ENCODE measurements around the gene GUCY2D.
"Not testable (repeated sequence)": the region's sequence is repeated elsewhere in the genome, so short reads cannot be mapped to it uniquely, and the experiment has no call there.

Gene GUCY2D

DNA sequence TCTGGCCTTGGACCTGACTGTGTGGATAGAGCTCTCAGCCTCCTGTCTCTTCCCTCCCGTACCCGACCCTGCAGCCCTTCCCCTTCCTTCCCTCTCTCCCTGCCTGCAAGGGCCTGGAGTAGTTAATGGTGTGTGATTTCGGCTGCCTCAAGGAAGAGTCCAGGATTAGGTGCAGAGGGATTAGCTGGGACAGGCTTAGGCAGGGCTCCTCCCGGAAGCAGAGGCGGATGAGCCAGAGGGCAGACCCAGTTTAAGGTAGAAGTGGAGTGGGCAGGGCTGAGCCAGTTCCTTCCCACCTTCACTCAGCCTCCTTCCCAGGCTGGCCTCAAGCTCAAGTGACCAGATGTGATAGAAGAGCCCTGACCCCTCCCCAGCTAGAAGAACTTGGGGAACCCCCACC, 16.8 kb downstream of the GUCY2D start:
- DNase-seq, result no peak

DNA sequence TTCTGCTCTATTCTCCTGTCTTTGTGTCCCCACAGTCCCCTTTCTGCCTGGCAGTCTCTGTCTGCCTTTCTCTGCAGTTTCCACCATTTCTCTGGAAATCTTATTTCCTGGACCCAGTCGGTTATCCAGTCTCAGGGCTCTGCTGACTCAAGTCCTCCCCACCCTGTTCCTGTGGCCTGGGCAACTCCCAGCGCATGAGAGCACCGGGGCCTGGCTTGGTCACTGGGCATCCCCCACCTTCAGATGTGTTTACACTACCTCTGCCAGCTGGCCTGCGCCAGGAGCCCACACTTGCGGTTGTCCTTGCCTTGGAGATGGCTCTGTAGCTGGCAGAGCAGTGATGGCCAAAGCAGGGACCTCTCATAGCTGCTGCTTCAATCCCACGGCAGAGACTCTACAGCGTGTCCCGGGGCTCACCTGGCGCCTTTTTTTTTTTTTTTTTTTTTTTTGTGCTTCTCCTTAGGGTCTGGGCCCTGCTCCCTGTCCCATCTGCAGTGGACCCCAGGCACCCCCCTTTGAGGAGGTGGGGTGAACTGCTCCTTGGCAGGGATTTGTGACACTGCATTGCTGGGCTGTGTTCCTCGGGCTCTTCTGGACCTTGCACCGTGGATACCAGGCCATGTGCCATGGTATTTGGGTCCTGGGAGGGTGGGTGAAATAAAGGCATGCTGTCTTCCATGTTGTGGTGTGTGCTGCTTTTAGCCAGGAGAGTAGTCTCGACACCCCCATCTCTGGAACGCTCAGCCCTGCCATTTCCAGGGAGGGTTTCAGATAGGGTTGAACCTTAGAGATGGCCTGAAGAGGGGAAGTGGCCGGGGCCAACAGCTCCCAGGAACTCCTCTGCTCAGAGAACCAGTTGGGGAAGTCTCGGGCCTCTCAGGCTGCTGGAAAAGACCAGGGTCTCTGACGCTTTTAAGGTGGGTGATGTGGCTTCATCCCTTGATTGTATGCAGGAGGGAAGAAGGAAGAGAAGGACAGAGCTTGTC, 17.5 kb downstream of the GUCY2D start:
- no peak for DNase-seq

GRCh38 chr17:8020776-8021564, 18.6 kb downstream of the GUCY2D start:
- no peak for DNase-seq

DNA sequence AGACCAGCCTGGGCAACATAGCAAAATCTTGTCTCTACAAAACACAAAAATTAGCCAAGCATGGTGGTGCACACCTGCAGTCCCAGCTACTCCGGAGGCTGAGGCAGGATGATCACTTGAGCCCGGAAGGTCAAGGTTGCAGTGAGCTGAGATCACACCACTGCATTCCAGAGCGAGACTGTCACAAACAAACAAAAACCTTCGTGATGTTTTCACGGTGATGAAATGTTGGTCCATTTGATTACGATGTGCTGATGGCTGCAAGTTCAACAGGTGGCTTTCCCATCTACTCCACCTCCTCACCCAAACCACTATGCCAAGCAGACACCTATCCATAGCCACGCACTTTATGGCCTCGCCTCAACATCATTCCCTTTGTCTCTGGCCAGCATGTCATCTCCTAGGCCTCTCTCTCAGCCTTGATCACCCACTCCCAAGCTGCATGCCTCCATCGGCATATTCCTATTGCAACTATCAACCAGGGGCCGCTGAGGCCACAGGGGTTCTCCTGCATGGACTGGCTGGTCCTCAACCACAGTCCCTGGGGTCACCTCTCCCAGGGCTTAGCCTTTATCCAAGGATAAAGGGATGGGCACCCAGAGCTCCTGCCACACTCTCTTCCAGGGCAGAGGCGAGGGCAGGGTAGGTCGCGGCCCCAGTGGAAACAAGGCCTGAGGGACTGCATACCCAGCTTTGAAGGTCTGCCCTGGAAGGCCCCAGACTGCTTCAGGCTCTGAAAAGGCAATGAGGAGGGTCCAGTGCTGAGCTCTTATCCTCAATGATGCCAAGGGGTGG, 19.3 kb downstream of the GUCY2D start:
- DNase-seq, result no peak

DNA sequence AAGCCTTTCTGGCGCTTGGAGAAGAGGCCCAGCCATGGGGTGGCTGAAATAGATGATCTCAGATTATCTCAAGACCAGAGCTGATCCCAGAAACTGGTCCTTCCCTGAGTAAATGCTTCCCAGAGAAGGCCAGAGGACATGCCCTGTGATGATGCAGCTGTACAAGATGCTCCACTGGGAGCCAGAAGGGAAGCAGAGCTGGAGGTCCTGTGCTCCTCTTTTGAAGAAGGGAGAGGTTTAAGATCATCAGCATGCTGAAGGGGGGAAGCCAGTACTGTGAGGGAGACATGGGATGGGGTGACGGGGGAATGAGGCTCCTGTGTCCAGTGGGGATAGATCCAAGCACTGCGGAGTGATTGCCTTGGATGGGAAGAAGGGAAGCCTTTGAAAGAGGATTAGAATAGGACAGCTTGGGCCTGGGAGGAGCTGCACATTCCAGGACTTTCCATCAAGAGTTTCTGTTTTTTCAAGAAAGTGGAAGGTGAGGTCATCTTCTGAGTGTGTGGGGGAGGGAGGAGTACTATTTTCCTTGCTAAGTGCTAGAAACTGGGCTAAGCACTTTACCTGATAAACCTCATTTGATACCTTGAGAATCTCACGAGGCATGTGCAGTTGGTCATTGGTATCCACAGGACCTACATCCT, 20.1 kb downstream of the GUCY2D start:
- no peak for DNase-seq

- not testable (repeated sequence) for DNase-seq
These were observed 21.7 kb downstream of the GUCY2D start for GRCh38 chr17:8024161-8024560.

DNA sequence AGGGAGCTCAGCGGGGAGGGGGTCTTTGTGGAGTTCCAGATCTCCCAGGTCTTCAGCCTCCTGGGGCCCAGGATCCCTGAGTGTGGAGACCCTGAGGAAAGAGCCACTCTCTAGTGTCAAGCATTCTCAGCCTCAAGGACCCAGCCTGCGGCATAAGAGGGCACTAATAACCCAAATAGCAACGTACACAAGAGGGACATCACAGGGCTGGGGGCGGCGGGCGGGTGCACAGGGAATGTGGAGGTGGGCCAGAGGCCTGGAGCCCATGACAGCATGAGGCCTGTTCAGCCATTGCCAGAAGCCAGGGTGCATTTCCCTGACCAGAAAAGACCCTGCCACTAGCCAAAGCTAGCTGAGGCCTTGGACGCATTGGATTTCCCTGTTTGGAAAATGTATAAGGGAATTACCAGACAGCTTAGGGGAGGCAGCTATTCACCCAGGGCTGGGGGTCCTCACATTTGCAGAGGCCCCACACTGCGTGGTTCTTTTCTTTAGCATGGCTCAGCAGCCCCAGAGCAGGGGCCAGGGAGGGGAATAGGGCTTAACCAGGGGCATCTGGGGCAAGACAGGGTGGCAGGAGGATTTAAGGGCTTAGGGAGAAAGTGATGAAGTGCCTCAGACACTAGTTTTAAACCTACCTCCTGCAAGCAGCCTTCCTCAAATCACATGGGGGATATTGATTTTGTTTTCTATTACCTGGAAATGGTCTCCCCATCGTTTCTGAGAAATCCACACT, 22.9 kb downstream of the GUCY2D start:
- DNase-seq, result no peak

DNA sequence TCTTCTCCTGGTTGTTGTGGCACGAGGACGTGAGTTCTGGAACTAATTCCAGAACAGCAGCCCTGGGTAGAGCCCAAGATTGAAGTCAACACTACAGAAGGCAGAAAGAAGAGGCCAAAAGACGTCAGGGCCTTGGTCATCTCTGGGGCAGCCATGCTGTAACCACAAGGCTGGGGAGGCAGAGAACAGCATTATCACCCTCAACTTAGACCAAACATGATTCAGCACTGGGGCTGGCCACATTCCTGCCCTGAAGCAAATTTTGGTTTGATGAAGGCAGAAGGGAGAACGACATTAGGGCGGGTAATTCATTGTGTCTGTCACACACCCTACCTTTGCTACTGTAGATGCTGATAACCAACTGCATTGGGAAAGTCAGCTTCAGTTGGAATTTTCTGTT, 26.7 kb downstream of the GUCY2D start:
- no peak for DNase-seq

DNA sequence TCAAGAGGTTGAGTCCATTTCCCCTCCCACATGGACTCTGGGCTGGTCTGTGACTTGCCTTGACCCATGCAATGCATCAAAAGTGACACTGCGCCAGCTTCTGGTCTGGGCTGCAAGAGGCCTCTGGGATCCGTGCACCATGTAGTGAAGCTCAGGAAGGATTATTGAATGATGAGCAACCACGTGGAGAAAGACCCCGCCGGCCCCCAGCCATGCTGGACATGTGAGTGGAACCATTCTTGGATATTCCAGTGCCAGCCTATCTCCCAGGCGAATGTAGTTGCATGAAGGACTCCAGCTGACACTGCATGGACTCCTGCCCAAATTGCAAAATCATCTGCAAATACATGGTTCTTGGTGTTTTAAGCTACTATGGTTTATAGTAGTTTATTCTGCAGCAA, 28.8 kb downstream of the GUCY2D start:
- DNase-seq, result no peak

- DNase-seq, result no peak
These were observed 29.5 kb downstream of the GUCY2D start for GRCh38 chr17:8031950-8032349.

DNA sequence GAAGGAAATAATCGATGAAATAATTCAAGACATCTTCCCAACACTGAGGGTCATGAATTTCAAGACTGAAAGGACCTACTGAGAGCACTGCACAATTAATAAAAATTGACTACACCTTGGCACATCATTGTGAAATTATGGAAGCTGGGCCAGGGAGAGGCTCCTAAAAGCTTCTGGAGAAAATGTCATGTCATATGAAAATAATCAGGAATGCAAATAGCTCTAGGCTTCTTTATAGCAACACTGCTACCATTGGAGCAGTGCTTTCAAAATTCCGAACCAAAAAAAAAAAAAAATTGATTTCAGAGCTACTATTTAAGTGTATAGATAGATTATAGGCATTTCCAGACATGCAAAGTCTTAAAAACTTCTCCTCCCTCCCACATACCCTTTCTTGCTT, 30.0 kb downstream of the GUCY2D start:
- DNase-seq, result no peak

- no peak for DNase-seq
These were observed 36.7 kb downstream of the GUCY2D start, which contains the start of gene ALOX15B for GRCh38 chr17:8038954-8039610. TSS of gene ALOX15B (plus strand) at chr17:8039059. CDS start at chr17:8039156, 97 bp downstream.

DNA sequence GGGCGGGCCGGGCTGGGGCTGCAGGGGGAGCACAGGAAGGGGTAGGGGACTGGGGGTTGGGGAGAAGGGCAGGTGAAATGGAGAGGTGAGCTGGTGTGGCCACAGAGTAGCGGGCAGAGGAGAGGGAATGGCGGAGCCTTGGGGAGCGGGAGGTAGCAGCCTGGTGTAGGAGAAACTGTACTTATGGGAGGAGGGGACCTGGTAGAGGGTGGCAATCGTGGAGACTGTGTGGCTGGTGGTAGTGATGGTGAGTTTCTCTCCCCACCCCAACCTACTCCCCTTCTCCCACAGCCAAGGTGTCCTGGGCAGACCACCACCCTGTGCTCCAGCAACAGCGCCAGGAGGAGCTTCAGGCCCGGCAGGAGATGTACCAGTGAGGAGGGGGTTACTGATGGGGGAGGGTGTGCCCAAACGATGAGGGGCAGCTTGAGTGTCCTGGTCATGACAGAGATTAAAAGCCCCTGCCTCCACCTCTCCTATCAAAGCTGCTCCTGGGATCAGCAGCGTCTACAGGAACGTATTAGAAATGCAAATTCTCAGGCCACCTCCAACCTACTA, 37.3 kb downstream of the GUCY2D start:
- DNase-seq, result no peak

- peak; percentile 31 for DNase-seq
These were observed 39.0 kb downstream of the GUCY2D start for GRCh38 chr17:8041249-8041928.

DNA sequence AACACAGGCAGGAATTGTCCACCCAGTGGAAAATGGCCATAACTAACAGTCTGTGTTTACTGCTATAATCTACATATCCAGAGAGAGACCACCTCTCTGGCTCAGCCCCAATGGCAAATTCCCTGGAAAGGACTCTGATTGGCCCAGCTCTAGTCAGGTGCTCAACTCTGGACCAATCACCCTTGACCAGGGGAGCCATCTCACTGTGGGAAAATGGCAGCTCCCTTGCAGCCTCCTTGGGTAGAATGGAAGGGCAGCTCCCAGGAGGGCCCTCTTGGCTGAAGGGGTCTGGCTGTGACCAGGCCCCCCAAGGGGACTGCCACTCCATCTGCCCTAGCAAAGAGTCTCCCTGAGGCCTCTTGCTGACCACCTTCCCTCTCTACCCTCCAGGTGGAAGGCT, 39.6 kb downstream of the GUCY2D start:
- DNase-seq, result no peak

DNA sequence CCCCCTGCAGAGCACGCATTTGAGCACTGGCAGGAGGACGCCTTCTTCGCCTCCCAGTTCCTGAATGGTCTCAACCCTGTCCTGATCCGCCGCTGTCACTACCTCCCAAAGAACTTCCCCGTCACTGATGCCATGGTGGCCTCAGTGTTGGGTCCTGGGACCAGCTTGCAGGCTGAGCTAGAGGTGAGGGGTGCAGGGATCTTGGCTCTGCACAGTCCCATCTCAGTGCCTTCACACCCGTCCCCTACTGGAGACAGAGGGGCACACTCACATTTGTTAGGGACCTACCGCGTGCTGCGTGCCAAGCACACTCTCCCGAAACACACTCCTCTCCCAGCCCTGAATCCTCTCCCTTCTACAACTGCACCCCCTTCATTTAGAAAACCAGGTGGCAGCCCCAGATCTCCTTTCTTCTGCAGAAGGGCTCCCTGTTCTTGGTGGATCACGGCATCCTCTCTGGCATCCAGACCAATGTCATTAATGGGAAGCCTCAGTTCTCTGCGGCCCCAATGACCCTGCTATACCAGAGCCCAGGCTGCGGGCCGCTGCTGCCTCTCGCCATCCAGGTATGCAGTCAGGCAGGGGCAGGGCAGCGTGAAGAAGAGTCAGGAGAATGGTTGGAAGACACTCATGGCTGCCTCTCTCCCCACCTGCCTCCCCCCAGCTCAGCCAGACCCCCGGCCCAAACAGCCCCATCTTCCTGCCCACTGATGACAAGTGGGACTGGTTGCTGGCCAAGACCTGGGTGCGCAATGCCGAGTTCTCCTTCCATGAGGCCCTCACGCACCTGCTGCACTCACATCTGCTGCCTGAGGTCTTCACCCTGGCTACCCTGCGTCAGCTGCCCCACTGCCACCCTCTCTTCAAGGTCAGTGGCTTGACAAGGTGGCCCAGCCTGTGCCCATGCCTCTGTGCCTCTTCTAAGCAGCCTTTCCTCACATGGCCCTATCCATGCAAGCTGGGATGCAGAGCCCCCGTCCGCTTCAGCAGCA, 42.7 kb downstream of the GUCY2D start:
- DNase-seq, result no peak

DNA sequence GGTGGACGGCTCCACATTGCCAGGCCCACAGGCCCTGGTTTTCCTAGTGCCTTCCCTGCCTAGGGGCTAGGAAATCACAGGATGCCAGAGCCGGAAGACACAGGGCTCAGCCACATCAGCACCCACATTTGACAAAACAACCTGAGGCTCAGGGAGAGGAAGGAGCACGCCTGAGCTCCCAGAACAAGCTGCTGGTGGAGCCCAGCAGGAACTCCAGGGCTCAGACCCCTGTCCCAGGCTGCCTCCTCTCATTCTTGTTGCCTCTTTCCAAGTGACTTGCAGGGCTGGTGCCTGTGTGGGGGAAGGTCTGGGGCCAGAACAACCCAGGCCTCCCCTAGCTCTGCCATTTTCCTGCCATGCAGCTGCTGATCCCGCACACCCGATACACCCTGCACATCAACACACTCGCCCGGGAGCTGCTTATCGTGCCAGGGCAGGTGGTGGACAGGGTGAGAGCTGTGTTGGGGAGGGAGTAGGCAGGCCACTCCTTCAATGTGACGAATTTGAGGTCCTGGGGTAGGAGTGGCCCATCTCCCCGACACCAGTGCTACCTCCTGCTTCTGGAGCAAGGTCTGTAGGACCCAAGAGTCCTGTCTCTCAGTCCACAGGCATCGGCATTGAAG, 44.0 kb downstream of the GUCY2D start:
- DNase-seq, result no peak
